Neuronal stem cell (in vitro differentiated cells): Measurements from ENCODE around the gene SDC3. TPM values are rescaled to one million over a fixed set of nuclear protein-coding genes. Genes with fewer than 3 reads are reported as not detected.

Source experiments
- DNase-seq: peaks from one replicate; pipeline ENCODE4 v3.0.0-alpha.2; 2013; ENCODE audit warnings: low spot score
- H2AFZ ChIP-seq: one replicate; pipeline ENCODE4 v1.6.1; 2013; ENCODE audit warnings: mild to moderate bottlenecking, low read length, inconsistent platforms
- H2AK5ac ChIP-seq: 2 replicates; pipeline ENCODE4 v1.6.1; 2013; ENCODE audit warnings: low read depth, mild to moderate bottlenecking, inconsistent platforms, low read length, moderate library complexity, mixed read lengths
- H2BK120ac ChIP-seq: 2 replicates; pipeline ENCODE4 v1.6.1; 2013; ENCODE audit warnings: low read depth, mild to moderate bottlenecking, inconsistent platforms, low read length, moderate library complexity, mixed read lengths
- H2BK12ac ChIP-seq: one replicate; pipeline ENCODE4 v1.6.1; 2013; ENCODE audit warnings: low read length, inconsistent platforms
- H2BK15ac ChIP-seq: 2 replicates; pipeline ENCODE4 v1.6.1; 2013; ENCODE audit warnings: mild to moderate bottlenecking, low read length, inconsistent platforms, mixed read lengths
- H2BK5ac ChIP-seq: one replicate; pipeline ENCODE4 v1.6.1; 2013; ENCODE audit warnings: inconsistent platforms, mild to moderate bottlenecking, low read length, moderate library complexity
- H3K14ac ChIP-seq: one replicate; pipeline ENCODE4 v1.6.1; 2013; ENCODE audit warnings: low read length, inconsistent platforms
- H3K18ac ChIP-seq: 2 replicates; pipeline ENCODE4 v1.6.1; 2013; ENCODE audit warnings: low read length, inconsistent platforms
- H3K23ac ChIP-seq: 2 replicates; pipeline ENCODE4 v1.6.1; 2013; ENCODE audit warnings: low read depth, mild to moderate bottlenecking, mixed read lengths, low read length, inconsistent platforms; ENCODE audit not compliant: poor library complexity
- H3K27ac ChIP-seq: replicated peaks from 3 replicates; pipeline ENCODE4 v1.5.1; 2013; ENCODE audit warnings: low read length, inconsistent platforms
- H3K27me3 ChIP-seq, 3 experiments: 2 replicates each; pipeline ENCODE4 v1.6.1; 2013; ENCODE audit warnings: low read length in 3 of 3, mild to moderate bottlenecking in 2 of 3, inconsistent platforms in 1 of 3, low read depth in 1 of 3, mixed read lengths in 1 of 3, moderate library complexity in 1 of 3; ENCODE audit not compliant: control insufficient read depth in 3 of 3, insufficient read depth in 3 of 3
- H3K36me3 ChIP-seq, 2 donors: replicated peaks in 1 of 2; 2 replicates each; pipeline ENCODE4 v1.6.1; 2013; ENCODE audit warnings: low read length in 2 of 2; ENCODE audit not compliant: control insufficient read depth in 2 of 2, insufficient read depth in 2 of 2
- H3K4ac ChIP-seq: 2 replicates; pipeline ENCODE4 v1.6.1; 2013; ENCODE audit warnings: inconsistent platforms, mild to moderate bottlenecking, low read length, moderate library complexity
- H3K4me1 ChIP-seq, 2 donors: 1 replicate in 1 of 2; 2 replicates in 1 of 2; pipeline ENCODE4 v1.6.1; 2013; ENCODE audit warnings: low read length in 2 of 2, low read depth in 1 of 2; ENCODE audit not compliant: control insufficient read depth in 2 of 2, insufficient read depth in 1 of 2
- H3K4me2 ChIP-seq: one replicate; pipeline ENCODE4 v1.6.1; 2013; ENCODE audit warnings: mild to moderate bottlenecking, low read length, inconsistent platforms; ENCODE audit not compliant: insufficient read depth, poor library complexity, severe bottlenecking
- H3K4me3 ChIP-seq, 2 donors: 2 replicates each; pipeline ENCODE4 v1.5.1; 2013; ENCODE audit warnings: low read length in 2 of 2, mild to moderate bottlenecking in 2 of 2, inconsistent platforms in 1 of 2, moderate library complexity in 1 of 2
- H3K79me1 ChIP-seq: one replicate; pipeline ENCODE4 v1.6.1; 2013; ENCODE audit warnings: low read depth, mild to moderate bottlenecking, inconsistent platforms, low read length, moderate library complexity
- H3K9ac ChIP-seq: one replicate; pipeline ENCODE4 v1.6.1; 2013; ENCODE audit warnings: mild to moderate bottlenecking, low read depth, low read length, inconsistent platforms; ENCODE audit not compliant: poor library complexity
- H3K9me3 ChIP-seq, 2 donors: replicated peaks in 1 of 2; 2 replicates each; pipeline versions ENCODE3 to v1.6.1; 2013; ENCODE audit warnings: low read length in 2 of 2, mild to moderate bottlenecking in 2 of 2, inconsistent platforms in 1 of 2, low read depth in 1 of 2, mixed read lengths in 1 of 2, moderate library complexity in 1 of 2; ENCODE audit not compliant: control insufficient read depth in 2 of 2, insufficient read depth in 1 of 2
- H4K8ac ChIP-seq: one replicate; pipeline ENCODE4 v1.6.1; 2013; ENCODE audit warnings: low read depth, mild to moderate bottlenecking, inconsistent platforms, low read length, moderate library complexity
- H4K91ac ChIP-seq: one replicate; pipeline ENCODE4 v1.6.1; 2013; ENCODE audit warnings: low read length, low read depth, mild to moderate bottlenecking, inconsistent platforms; ENCODE audit not compliant: poor library complexity
- WGBS, 2 donors: extraction: QIAGEN DNeasy Blood & Tissue Kit; methylation state at CpG; one replicate each; pipeline ENCODE4 v1.1.7; 2013; ENCODE audit warnings: missing lambda C conversion rate in 2 of 2, mixed read lengths in 1 of 2; ENCODE audit not compliant: insufficient read length in 2 of 2, insufficient replicate concordance in 1 of 2; ENCODE audit errors: extremely low coverage in 2 of 2; 5-methylcytosine and 5-hydroxymethylcytosine counted together
- small RNA-seq: library from polyadenylated mRNA; stranded (forward); fragments of <200 nt; extraction: miRNeasy Mini kit (QIAGEN cat#:217004); gene quantifications from one replicate; pipeline ENCODE3, GENCODE V24; 2013; ENCODE audit not compliant: insufficient read depth

The SDC3 gene

GRCh38 chr1:30822006-30822405 lies 86.6 kb downstream of the SDC3 start:
- H3K27me3 ChIP-seq, result no peaks in the 10 kb centered on the region
- H3K9ac ChIP-seq, result no peak overlapping the region
- no peak overlapping the region for H2BK12ac ChIP-seq
- no peak overlapping the region for H3K4me2 ChIP-seq
- no peaks in the 10 kb centered on the region for H3K36me3 ChIP-seq
- H3K27ac ChIP-seq, result no peak overlapping the region
- H3K4me1 ChIP-seq, result peaks cover 40 to 59% of the 10 kb centered on the region in 2 donors
- DNase-seq, result no peak
- no peak overlapping the region for H4K8ac ChIP-seq
- H2AFZ ChIP-seq, result no peak overlapping the region
- no peak overlapping the region for H3K18ac ChIP-seq
- H3K9me3 ChIP-seq, result no peaks in the 10 kb centered on the region
- no peak overlapping the region for H3K14ac ChIP-seq
- H2AK5ac ChIP-seq, result no peak overlapping the region
- WGBS, 2 donors, result no CpG with 5 or more reads among the region's 1 CpG
- no peak overlapping the region for H3K23ac ChIP-seq
- no peak overlapping the region for H2BK15ac ChIP-seq
- H2BK120ac ChIP-seq, result no peak overlapping the region
- no peaks in the 10 kb centered on the region for H3K79me1 ChIP-seq
- H2BK5ac ChIP-seq, result no peak overlapping the region
- H3K4ac ChIP-seq, result no peak overlapping the region
- H4K91ac ChIP-seq, result no peak overlapping the region
- no peak overlapping the region for H3K4me3 ChIP-seq

- Histone ChIP-seq H2BK12ac (no peak overlapping the region), H2BK15ac (peak overlapping the region; percentile 41), H3K9ac (no peak overlapping the region), H2AFZ (peak overlapping the region; percentile 30), H3K14ac (no peak overlapping the region), H4K91ac (no peak overlapping the region), H3K27me3 (no peaks in the 10 kb centered on the region), H3K4ac (no peak overlapping the region), H3K36me3 (no peaks in the 10 kb centered on the region), H4K8ac (no peak overlapping the region), H2BK5ac (no peak overlapping the region), H3K18ac (no peak overlapping the region), H2BK120ac (no peak overlapping the region), H2AK5ac (peak overlapping the region; percentile 24), H3K4me3 (no peak overlapping the region), H3K9me3 (no peaks in the 10 kb centered on the region), H3K4me1 (peaks cover 50 to 70% of the 10 kb centered on the region in 2 donors), H3K27ac (no peak overlapping the region), H3K23ac (no peak overlapping the region), H3K4me2 (no peak overlapping the region), H3K79me1 (no peaks in the 10 kb centered on the region)
- DNase-seq, result no peak
- no CpG with 5 or more reads among the region's 5 CpGs for WGBS, 2 donors
Measured at GRCh38 chr1:30820299-30820698, 88.3 kb downstream of the SDC3 start.

Small RNA genes within 50 kb of the gene (small RNA-seq; reads per million reads assigned to genes)
- gene RN7SKP91, result not detected
- gene RN7SL371P, result not detected
